Uterus (tissue), 4 donors: ENCODE results near the gene PDGFC. TPM values are rescaled to one million over a fixed set of nuclear protein-coding genes. Genes with fewer than 3 reads are reported as not detected.
"Not testable (repeated sequence)": the region's sequence is repeated elsewhere in the genome, so short reads cannot be mapped to it uniquely, and the experiment has no call there.

Experiments
- DNase-seq, 2 donors: peaks; one replicate each; pipeline ENCODE4 v3.0.0-alpha.2; 2019 to 2020
- H3K27ac ChIP-seq, 2 donors: fragments of 200-600 bp; sonication (generic); 1 replicate in 1 of 2; 2 replicates in 1 of 2; pipeline ENCODE4 v1.5.1; 2016 to 2018
- H3K27me3 ChIP-seq, 2 donors: fragments of 200-600 bp; sonication (generic); one replicate each; pipeline ENCODE4 v1.5.1; 2018 to 2019; ENCODE audit warnings: control low read depth in 1 of 2
- H3K36me3 ChIP-seq, 2 donors: fragments of 200-600 bp; sonication (generic); one replicate each; pipeline ENCODE4 v1.5.1; 2019; ENCODE audit warnings: control low read depth in 1 of 2
- H3K4me1 ChIP-seq, 2 donors: fragments of 200-600 bp; sonication (generic); one replicate each; pipeline ENCODE4 v1.5.1; 2018 to 2019; ENCODE audit warnings: control low read depth in 1 of 2
- H3K4me3 ChIP-seq, 2 donors: fragments of 200-600 bp; sonication (generic); 1 replicate in 1 of 2; 2 replicates in 1 of 2; pipeline ENCODE4 v1.5.1; 2018 to 2019; ENCODE audit warnings: mild to moderate bottlenecking in 1 of 2
- H3K9me3 ChIP-seq, 2 donors: fragments of 200-600 bp; sonication (generic); one replicate each; pipeline ENCODE4 v1.5.1; 2019; ENCODE audit warnings: control low read depth in 1 of 2
- POLR2A ChIP-seq, 2 donors: fragments of 450-650 bp; IDR thresholded peaks; one replicate each; pipeline ENCODE4 v1.6.1; 2016; ENCODE audit warnings: antibody characterized with exemption in 2 of 2, mild to moderate bottlenecking in 1 of 2, moderate library complexity in 1 of 2
- intact Hi-C: fragments of 100-400 bp; cut with DNase I; formaldehyde crosslinking; loops from one replicate; pipeline ENCODE4 v1.15.1; 2023; ENCODE audit warnings: low total_unique reads
- total RNA-seq, 4 donors: library from RNA; depleted of rRNA in 3 of 4; stranded (reverse); fragments of >200 nt in 3 of 4; gene quantifications; one replicate each; pipeline versions ENCODE4 v1.1.0 to v1.2.4, GENCODE V29; 2014 to 2023
- TF ChIP-seq, protein P1 (sequence below), 4 experiments: fragments of 200-600 bp in 2 of 4; fragments of 450-650 bp in 2 of 4; sonication (generic) in 2 of 4; IDR thresholded peaks; one replicate each; pipeline ENCODE4 v1.5.1; 2016 to 2019; ENCODE audit warnings: antibody characterized with exemption in 4 of 4, mild to moderate bottlenecking in 2 of 4, moderate library complexity in 1 of 4
- donor health status: DM: yes; HTN: yes; CAD: no.

The PDGFC gene
- total RNA-seq, 4 donors from 2014 or later = 22.5 to 103 (median 70.2) TPM

DNA sequence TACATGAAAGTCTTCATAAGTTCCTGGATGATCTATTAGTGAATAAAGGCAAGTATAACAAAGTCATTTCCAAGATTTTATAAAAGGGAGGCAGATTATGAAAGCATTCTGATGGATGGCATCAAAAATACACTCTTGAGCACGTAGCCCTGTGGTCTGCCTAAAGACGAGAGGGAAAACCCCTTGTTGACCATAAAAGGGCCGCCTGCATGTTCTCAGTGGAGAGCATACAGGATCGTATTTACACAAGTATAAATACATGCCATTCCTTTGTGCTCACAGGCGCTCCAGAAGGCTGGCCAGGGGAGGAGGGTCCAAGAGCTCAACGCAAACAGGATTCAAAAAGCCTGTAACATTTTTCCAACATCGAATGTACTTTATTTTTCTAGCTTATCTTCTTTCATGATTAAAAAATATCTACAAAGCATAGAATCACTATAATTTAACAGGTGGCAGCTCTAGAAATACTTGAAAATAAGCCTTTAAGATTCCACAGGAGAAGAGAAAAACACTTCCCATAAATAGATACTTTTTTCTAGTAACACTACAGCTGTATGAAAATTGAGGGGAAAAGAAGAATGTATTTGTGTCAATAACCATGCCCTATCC lies 29.6 kb downstream of the PDGFC start:
- peak; percentile 24 to 78 for DNase-seq
- H3K27ac ChIP-seq = peak overlapping the region; percentile 72 to 90
- H3K4me1 ChIP-seq = no peaks in the 10 kb centered on the region
- H3K9me3 ChIP-seq = no peaks in the 10 kb centered on the region
- H3K4me3 ChIP-seq = peak overlapping the region in 1 of 2 donors; percentile 3
- intact Hi-C loops = no loop called here
- H3K27me3 ChIP-seq = no peaks in the 10 kb centered on the region
- TF ChIP-seq, protein P1, sequence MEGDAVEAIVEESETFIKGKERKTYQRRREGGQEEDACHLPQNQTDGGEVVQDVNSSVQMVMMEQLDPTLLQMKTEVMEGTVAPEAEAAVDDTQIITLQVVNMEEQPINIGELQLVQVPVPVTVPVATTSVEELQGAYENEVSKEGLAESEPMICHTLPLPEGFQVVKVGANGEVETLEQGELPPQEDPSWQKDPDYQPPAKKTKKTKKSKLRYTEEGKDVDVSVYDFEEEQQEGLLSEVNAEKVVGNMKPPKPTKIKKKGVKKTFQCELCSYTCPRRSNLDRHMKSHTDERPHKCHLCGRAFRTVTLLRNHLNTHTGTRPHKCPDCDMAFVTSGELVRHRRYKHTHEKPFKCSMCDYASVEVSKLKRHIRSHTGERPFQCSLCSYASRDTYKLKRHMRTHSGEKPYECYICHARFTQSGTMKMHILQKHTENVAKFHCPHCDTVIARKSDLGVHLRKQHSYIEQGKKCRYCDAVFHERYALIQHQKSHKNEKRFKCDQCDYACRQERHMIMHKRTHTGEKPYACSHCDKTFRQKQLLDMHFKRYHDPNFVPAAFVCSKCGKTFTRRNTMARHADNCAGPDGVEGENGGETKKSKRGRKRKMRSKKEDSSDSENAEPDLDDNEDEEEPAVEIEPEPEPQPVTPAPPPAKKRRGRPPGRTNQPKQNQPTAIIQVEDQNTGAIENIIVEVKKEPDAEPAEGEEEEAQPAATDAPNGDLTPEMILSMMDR (IDR thresholded peaks at IDR 0.05) = no peak
- TF ChIP-seq POLR2A (IDR thresholded peaks at IDR 0.05) = no peak
- H3K36me3 ChIP-seq = no peaks in the 10 kb centered on the region

GRCh38 chr4:156939801-156940200 lies 31.8 kb downstream of the PDGFC start:
- DNase-seq = no peak
- Histone ChIP-seq H3K4me3 (no peak overlapping the region), H3K27me3 (no peaks in the 10 kb centered on the region), H3K27ac (peak overlapping the region; percentile 43 to 47), H3K36me3 (no peaks in the 10 kb centered on the region), H3K9me3 (no peaks in the 10 kb centered on the region), H3K4me1 (no peaks in the 10 kb centered on the region)
- no peak for TF ChIP-seq POLR2A (IDR thresholded peaks at IDR 0.05)
- TF ChIP-seq, protein P1 (IDR thresholded peaks at IDR 0.05) = no peak
- intact Hi-C loops = no loop called here

GRCh38 chr4:156939139-156939538 lies 32.5 kb downstream of the PDGFC start:
- Histone ChIP-seq H3K27me3 (no peaks in the 10 kb centered on the region), H3K4me1 (no peaks in the 10 kb centered on the region), H3K4me3 (no peak overlapping the region), H3K27ac (peak overlapping the region; percentile 43 to 47), H3K9me3 (no peaks in the 10 kb centered on the region), H3K36me3 (no peaks in the 10 kb centered on the region)
- intact Hi-C loops = no loop called here
- no peak for DNase-seq
- TF ChIP-seq, protein P1 (IDR thresholded peaks at IDR 0.05) = no peak
- TF ChIP-seq POLR2A (IDR thresholded peaks at IDR 0.05) = no peak

- TF ChIP-seq, protein P1 (IDR thresholded peaks at IDR 0.05) = no peak
- no peak for TF ChIP-seq POLR2A (IDR thresholded peaks at IDR 0.05)
- intact Hi-C loops = no loop called here
- no peak for DNase-seq
- Histone ChIP-seq H3K4me3 (no peak overlapping the region), H3K27ac (no peak overlapping the region), H3K4me1 (peaks cover 0 to 4% of the 10 kb centered on the region in 2 donors), H3K27me3 (no peaks in the 10 kb centered on the region), H3K9me3 (no peaks in the 10 kb centered on the region), H3K36me3 (no peaks in the 10 kb centered on the region)
Observed at GRCh38 chr4:156934259-156934635, 37.4 kb downstream of the PDGFC start.

GRCh38 chr4:156933633-156934258 lies 37.9 kb downstream of the PDGFC start:
- Histone ChIP-seq H3K27ac (peak overlapping the region in 1 of 2 donors; percentile 42), H3K36me3 (no peaks in the 10 kb centered on the region), H3K27me3 (no peaks in the 10 kb centered on the region), H3K9me3 (no peaks in the 10 kb centered on the region), H3K4me3 (no peak overlapping the region), H3K4me1 (peaks cover 0 to 4% of the 10 kb centered on the region in 2 donors)
- intact Hi-C loops = no loop called here
- TF ChIP-seq, protein P1 (IDR thresholded peaks at IDR 0.05) = no peak
- no peak for TF ChIP-seq POLR2A (IDR thresholded peaks at IDR 0.05)
- DNase-seq = no peak

DNA sequence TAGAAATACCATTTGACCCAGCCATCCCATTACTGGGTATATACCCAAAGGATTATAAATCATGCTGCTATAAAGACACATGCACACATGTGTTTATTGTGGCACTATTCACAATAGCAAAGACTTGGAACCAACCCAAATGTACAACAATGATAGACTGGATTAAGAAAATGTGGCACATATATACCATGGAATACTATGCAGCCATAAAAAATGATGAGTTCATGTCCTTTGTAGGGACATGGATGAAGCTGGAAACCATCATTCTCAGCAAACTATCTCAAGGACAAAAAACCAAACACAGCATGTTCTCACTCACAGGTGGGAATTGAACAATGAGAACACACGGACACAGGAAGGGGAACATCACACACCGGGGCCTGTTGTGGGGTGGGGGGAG lies 39.2 kb downstream of the PDGFC start:
- H3K9me3 ChIP-seq, DNase-seq, H3K27me3 ChIP-seq, H3K36me3 ChIP-seq, H3K4me1 ChIP-seq, H3K27ac ChIP-seq, intact Hi-C loops, H3K4me3 ChIP-seq: not testable (repeated sequence)
